Measurements from ENCODE around the gene FBXO28. TPM values are rescaled to one million over a fixed set of nuclear protein-coding genes. Genes with fewer than 3 reads are reported as not detected.

FBXO28 gene
- total RNA-seq, 3 donors from 2014 or later = 33.1 to 34.1 (median 33.3) TPM

- Mint-ChIP-seq H3K27me3 (ENCODE audit: low read depth) (no peaks in the 10 kb centered on the region), H3K9me3 (no peaks in the 10 kb centered on the region), H3K4me3 (no peak overlapping the region), H3K4me1 (ENCODE audit: low read depth) (peaks cover 8% of the 10 kb centered on the region), H3K36me3 (ENCODE audit: insufficient read depth) (peaks cover 17% of the 10 kb centered on the region)
- no peak for DNase-seq
- ATAC-seq = no peak
Measured at GRCh38 chr1:224151117-224151516, 37.2 kb downstream of the FBXO28 start.

- peaks cover 27% of the 10 kb centered on the region for H3K36me3 Mint-ChIP-seq (ENCODE audit: insufficient read depth)
- no peak overlapping the region for H3K4me3 Mint-ChIP-seq
- ATAC-seq (no peak), DNase-seq (no peak)
- H3K9me3 Mint-ChIP-seq = no peaks in the 10 kb centered on the region
- no peaks in the 10 kb centered on the region for H3K4me1 Mint-ChIP-seq (ENCODE audit: low read depth)
- no peaks in the 10 kb centered on the region for H3K27me3 Mint-ChIP-seq (ENCODE audit: low read depth)
Measured at GRCh38 chr1:224157316-224157715, 43.4 kb downstream of the FBXO28 start.

- Mint-ChIP-seq H3K4me1 (ENCODE audit: low read depth) (no peaks in the 10 kb centered on the region), H3K4me3 (no peak overlapping the region), H3K36me3 (ENCODE audit: insufficient read depth) (peaks cover 26% of the 10 kb centered on the region), H3K27me3 (ENCODE audit: low read depth) (no peaks in the 10 kb centered on the region), H3K9me3 (no peaks in the 10 kb centered on the region)
- DNase-seq (no peak), ATAC-seq (no peak)
Measured at GRCh38 chr1:224159541-224159940, 45.6 kb downstream of the FBXO28 start.

- peaks cover 26% of the 10 kb centered on the region for H3K36me3 Mint-ChIP-seq (ENCODE audit: insufficient read depth)
- ATAC-seq (no peak), DNase-seq (no peak)
- H3K4me1 Mint-ChIP-seq (ENCODE audit: low read depth) = no peaks in the 10 kb centered on the region
- no peaks in the 10 kb centered on the region for H3K9me3 Mint-ChIP-seq
- no peaks in the 10 kb centered on the region for H3K27me3 Mint-ChIP-seq (ENCODE audit: low read depth)
- H3K4me3 Mint-ChIP-seq = no peak overlapping the region
Measured at GRCh38 chr1:224160171-224160682, 46.3 kb downstream of the FBXO28 start.

GRCh38 chr1:224162768-224163167, 48.9 kb downstream of the FBXO28 start:
- no peak for ATAC-seq
- no peak for DNase-seq
- no peaks in the 10 kb centered on the region for H3K4me1 Mint-ChIP-seq (ENCODE audit: low read depth)
- no peaks in the 10 kb centered on the region for H3K27me3 Mint-ChIP-seq (ENCODE audit: low read depth)
- peaks cover 14% of the 10 kb centered on the region for H3K36me3 Mint-ChIP-seq (ENCODE audit: insufficient read depth)
- no peaks in the 10 kb centered on the region for H3K9me3 Mint-ChIP-seq
- H3K4me3 Mint-ChIP-seq = no peak overlapping the region

- no peaks in the 10 kb centered on the region for H3K27me3 Mint-ChIP-seq (ENCODE audit: low read depth)
- ATAC-seq (no peak), DNase-seq (no peak)
- H3K9me3 Mint-ChIP-seq = no peaks in the 10 kb centered on the region
- H3K4me1 Mint-ChIP-seq (ENCODE audit: low read depth) = no peaks in the 10 kb centered on the region
- peaks cover 9% of the 10 kb centered on the region for H3K36me3 Mint-ChIP-seq (ENCODE audit: insufficient read depth)
- no peak overlapping the region for H3K4me3 Mint-ChIP-seq
Measured at GRCh38 chr1:224163311-224163710, 49.4 kb downstream of the FBXO28 start.

- H3K9me3 Mint-ChIP-seq = no peaks in the 10 kb centered on the region
- no peaks in the 10 kb centered on the region for H3K36me3 Mint-ChIP-seq (ENCODE audit: insufficient read depth)
- DNase-seq (no peak), ATAC-seq (peak; percentile 97)
- H3K4me3 Mint-ChIP-seq = peak overlapping the region; percentile 31
- H3K4me1 Mint-ChIP-seq (ENCODE audit: low read depth) = peaks cover 30% of the 10 kb centered on the region
- no peaks in the 10 kb centered on the region for H3K27me3 Mint-ChIP-seq (ENCODE audit: low read depth)
Measured at GRCh38 chr1:224168859-224169380, 55.0 kb downstream of the FBXO28 start.

- peaks cover 30% of the 10 kb centered on the region for H3K4me1 Mint-ChIP-seq (ENCODE audit: low read depth)
- no peaks in the 10 kb centered on the region for H3K9me3 Mint-ChIP-seq
- H3K27me3 Mint-ChIP-seq (ENCODE audit: low read depth) = no peaks in the 10 kb centered on the region
- ATAC-seq (no peak), DNase-seq (no peak)
- no peak overlapping the region for H3K4me3 Mint-ChIP-seq
- H3K36me3 Mint-ChIP-seq (ENCODE audit: insufficient read depth) = no peaks in the 10 kb centered on the region
Measured at GRCh38 chr1:224169718-224170270, 55.9 kb downstream of the FBXO28 start.

- Mint-ChIP-seq H3K4me1 (ENCODE audit: low read depth) (peaks cover 30% of the 10 kb centered on the region), H3K9me3 (no peaks in the 10 kb centered on the region), H3K27me3 (ENCODE audit: low read depth) (no peaks in the 10 kb centered on the region), H3K4me3 (no peak overlapping the region), H3K36me3 (ENCODE audit: insufficient read depth) (no peaks in the 10 kb centered on the region)
- no peak for DNase-seq
- no peak for ATAC-seq
Measured at GRCh38 chr1:224170343-224170742, 56.4 kb downstream of the FBXO28 start.

GRCh38 chr1:224170748-224171478, 57.0 kb downstream of the FBXO28 start:
- Mint-ChIP-seq H3K4me3 (no peak overlapping the region), H3K4me1 (ENCODE audit: low read depth) (peaks cover 32% of the 10 kb centered on the region), H3K27me3 (ENCODE audit: low read depth) (no peaks in the 10 kb centered on the region), H3K36me3 (ENCODE audit: insufficient read depth) (no peaks in the 10 kb centered on the region), H3K9me3 (no peaks in the 10 kb centered on the region)
- ATAC-seq (peak in 1 of 2 donors; percentile 20), DNase-seq (peak; percentile 13)

GRCh38 chr1:224172229-224172628, 58.3 kb downstream of the FBXO28 start:
- Mint-ChIP-seq H3K4me1 (ENCODE audit: low read depth) (peaks cover 32% of the 10 kb centered on the region), H3K9me3 (no peaks in the 10 kb centered on the region), H3K36me3 (ENCODE audit: insufficient read depth) (no peaks in the 10 kb centered on the region), H3K27me3 (ENCODE audit: low read depth) (no peaks in the 10 kb centered on the region), H3K4me3 (no peak overlapping the region)
- DNase-seq (no peak), ATAC-seq (no peak)

GRCh38 chr1:224173523-224173922, 59.6 kb downstream of the FBXO28 start:
- H3K36me3 Mint-ChIP-seq (ENCODE audit: insufficient read depth) = no peaks in the 10 kb centered on the region
- no peak for ATAC-seq
- H3K27me3 Mint-ChIP-seq (ENCODE audit: low read depth) = no peaks in the 10 kb centered on the region
- peaks cover 31% of the 10 kb centered on the region for H3K4me1 Mint-ChIP-seq (ENCODE audit: low read depth)
- H3K9me3 Mint-ChIP-seq = no peaks in the 10 kb centered on the region
- no peak for DNase-seq
- no peak overlapping the region for H3K4me3 Mint-ChIP-seq

GRCh38 chr1:224175617-224176016, 61.7 kb downstream of the FBXO28 start:
- ATAC-seq (peak; percentile 37 to 38), DNase-seq (no peak)
- Mint-ChIP-seq H3K4me1 (ENCODE audit: low read depth) (peaks cover 10% of the 10 kb centered on the region), H3K27me3 (ENCODE audit: low read depth) (no peaks in the 10 kb centered on the region), H3K36me3 (ENCODE audit: insufficient read depth) (no peaks in the 10 kb centered on the region), H3K4me3 (no peak overlapping the region), H3K9me3 (no peaks in the 10 kb centered on the region)

GRCh38 chr1:224177356-224177999, 63.6 kb downstream of the FBXO28 start:
- Mint-ChIP-seq H3K27me3 (ENCODE audit: low read depth) (no peaks in the 10 kb centered on the region), H3K9me3 (no peaks in the 10 kb centered on the region), H3K4me3 (no peak overlapping the region), H3K36me3 (ENCODE audit: insufficient read depth) (no peaks in the 10 kb centered on the region), H3K4me1 (ENCODE audit: low read depth) (peaks cover 17% of the 10 kb centered on the region)
- ATAC-seq (no peak), DNase-seq (no peak)
